ACHN (cell line): Measurements from ENCODE around the gene ZMAT2.
A peak's percentile ranks its signal among the peaks of the same experiment; 100 is the strongest.
"Not testable (repeated sequence)": the region's sequence is repeated elsewhere in the genome, so short reads cannot be mapped to it uniquely, and the experiment has no call there.

Experiments used
- DNase-seq: peaks from one replicate; pipeline ENCODE4 v3.0.0-alpha.2; 2015
- in situ Hi-C: cut with HindIII; loops from 2 replicates; pipeline ENCODE4 v1.10.0; 2017; ENCODE audit warnings: low sequenced_read_pairs, low pct_ligation_motif_present, low pct_unique_long_range_greater_than_20kb

Gene ZMAT2

GRCh38 chr5:140700177-140701144, at the start of gene ZMAT2:
TSS of gene ZMAT2 (plus strand) at chr5:140700447. CDS start at chr5:140700461, 14 bp downstream.
- DNase-seq: peak; percentile 97
- in situ Hi-C loops: no loop called here

- DNase-seq: no peak
- in situ Hi-C loops: no loop called here
Measured at GRCh38 chr5:140658870-140659269, 41.4 kb upstream of the ZMAT2 start.

GRCh38 chr5:140660371-140660770, 39.9 kb upstream of the ZMAT2 start:
- DNase-seq, in situ Hi-C loops: not testable (repeated sequence)

GRCh38 chr5:140664030-140664358, 36.3 kb upstream of the ZMAT2 start:
- no peak for DNase-seq
- in situ Hi-C loops: no loop called here

- in situ Hi-C loops: no loop called here
Measured at GRCh38 chr5:140664359-140665119, 35.7 kb upstream of the ZMAT2 start, which contains the start of gene WDR55. TSS of gene WDR55 (plus strand) at chr5:140664904. CDS start at chr5:140664913, 9 bp downstream.

GRCh38 chr5:140671035-140671434, 29.2 kb upstream of the ZMAT2 start:
- in situ Hi-C loops, DNase-seq: not testable (repeated sequence)

More at GRCh38 chr5:140664359-140665119, 35.7 kb upstream of the ZMAT2 start, which contains the start of gene WDR55:
- DNase-seq: peak; percentile 88

- in situ Hi-C loops: no loop called here
- DNase-seq: no peak
Measured at GRCh38 chr5:140671472-140672125, 28.6 kb upstream of the ZMAT2 start.

GRCh38 chr5:140672455-140673186, 27.6 kb upstream of the ZMAT2 start:
- peak; percentile 28 for DNase-seq
- in situ Hi-C loops: no loop called here

- DNase-seq: no peak
- in situ Hi-C loops: no loop called here
Measured at GRCh38 chr5:140673187-140673976, 26.9 kb upstream of the ZMAT2 start, which contains the start of gene DND1. TSS of gene DND1 (minus strand) at chr5:140673576. CDS start at chr5:140673542, 34 bp downstream.

- in situ Hi-C loops: no loop called here
- no peak for DNase-seq
Measured at GRCh38 chr5:140674211-140674610, 26.0 kb upstream of the ZMAT2 start.

GRCh38 chr5:140674629-140675028, 25.6 kb upstream of the ZMAT2 start:
- in situ Hi-C loops: no loop called here
- no peak for DNase-seq

- no peak for DNase-seq
- in situ Hi-C loops: no loop called here
Measured at GRCh38 chr5:140677947-140678346, 22.3 kb upstream of the ZMAT2 start.

GRCh38 chr5:140678993-140679392, 21.3 kb upstream of the ZMAT2 start:
- in situ Hi-C loops: no loop called here
- DNase-seq: no peak

GRCh38 chr5:140690376-140690932, 9.8 kb upstream of the ZMAT2 start:
- peak; percentile 3 for DNase-seq
- in situ Hi-C loops: no loop called here

GRCh38 chr5:140690941-140691924, 9.0 kb upstream of the ZMAT2 start, which contains the start of the genes HARS1 and HARS2:
TSS of gene HARS1 (minus strand) at chr5:140691370. CDS start at chr5:140691304, 66 bp downstream.
TSS of gene HARS2 (plus strand) at chr5:140691455. CDS start at chr5:140691649, 194 bp downstream.
- peak; percentile 95 for DNase-seq
- in situ Hi-C loops: no loop called here

GRCh38 chr5:140694276-140694675, 6.0 kb upstream of the ZMAT2 start:
- in situ Hi-C loops: no loop called here

More at GRCh38 chr5:140694276-140694675, 6.0 kb upstream of the ZMAT2 start:
- no peak for DNase-seq
